Thoracic aorta (tissue), 2 donors: ENCODE measurements around the gene NHERF1. TPM values are rescaled to one million over a fixed set of nuclear protein-coding genes. Genes with fewer than 3 reads are reported as not detected.

Experiments
- ATAC-seq: fragments of 150-250 bp; one replicate; pipeline ENCODE4 v1.8.0; 2017; ENCODE audit warnings: low read depth; ENCODE audit not compliant: insufficient number of reproducible peaks, low FRiP score
- DNase-seq: peaks from one replicate; pipeline ENCODE4 v3.0.0-alpha.2; 2020; ENCODE audit warnings: low spot score
- H3K27ac ChIP-seq, 2 donors: fragments of 200-600 bp; sonication (generic); 1 replicate in 1 of 2; 2 replicates in 1 of 2; pipeline ENCODE4 v1.5.1; 2016; ENCODE audit warnings: mild to moderate bottlenecking in 2 of 2, moderate library complexity in 2 of 2
- H3K27me3 ChIP-seq: fragments of 200-600 bp; sonication (generic); replicated peaks from 2 replicates; pipeline ENCODE4 v1.6.0; 2016; ENCODE audit warnings: mild to moderate bottlenecking; ENCODE audit not compliant: insufficient read depth
- H3K36me3 ChIP-seq: fragments of 200-600 bp; sonication (generic); one replicate; pipeline ENCODE4 v1.5.1; 2016
- H3K4me1 ChIP-seq, 2 donors: fragments of 200-600 bp; sonication (generic); 1 replicate in 1 of 2; 2 replicates in 1 of 2; pipeline versions ENCODE4 v1.5.1 to v1.6.0; 2016; ENCODE audit warnings: low read depth in 2 of 2, mild to moderate bottlenecking in 1 of 2; ENCODE audit not compliant: control insufficient read depth in 1 of 2
- H3K4me3 ChIP-seq: fragments of 200-600 bp; sonication (generic); 2 replicates; pipeline ENCODE4 v1.5.1; 2016; ENCODE audit warnings: mild to moderate bottlenecking
- H3K9me3 ChIP-seq: fragments of 200-600 bp; sonication (generic); 2 replicates; pipeline ENCODE4 v1.5.1; 2016
- total RNA-seq, 2 donors: library from RNA; depleted of rRNA; stranded (reverse); fragments of >200 nt; gene quantifications; one replicate each; pipeline versions ENCODE4 v1.1.0 to v1.2.3, GENCODE V29; 2016
- TF ChIP-seq, protein P1 (sequence below): fragments of 200-600 bp; sonication (generic); IDR thresholded peaks from one replicate; pipeline ENCODE4 v1.5.1; 2019; ENCODE audit warnings: antibody characterized with exemption

The NHERF1 gene
- total RNA-seq, 2 donors from 2014 or later: 23.2 to 32.8 TPM

DNA sequence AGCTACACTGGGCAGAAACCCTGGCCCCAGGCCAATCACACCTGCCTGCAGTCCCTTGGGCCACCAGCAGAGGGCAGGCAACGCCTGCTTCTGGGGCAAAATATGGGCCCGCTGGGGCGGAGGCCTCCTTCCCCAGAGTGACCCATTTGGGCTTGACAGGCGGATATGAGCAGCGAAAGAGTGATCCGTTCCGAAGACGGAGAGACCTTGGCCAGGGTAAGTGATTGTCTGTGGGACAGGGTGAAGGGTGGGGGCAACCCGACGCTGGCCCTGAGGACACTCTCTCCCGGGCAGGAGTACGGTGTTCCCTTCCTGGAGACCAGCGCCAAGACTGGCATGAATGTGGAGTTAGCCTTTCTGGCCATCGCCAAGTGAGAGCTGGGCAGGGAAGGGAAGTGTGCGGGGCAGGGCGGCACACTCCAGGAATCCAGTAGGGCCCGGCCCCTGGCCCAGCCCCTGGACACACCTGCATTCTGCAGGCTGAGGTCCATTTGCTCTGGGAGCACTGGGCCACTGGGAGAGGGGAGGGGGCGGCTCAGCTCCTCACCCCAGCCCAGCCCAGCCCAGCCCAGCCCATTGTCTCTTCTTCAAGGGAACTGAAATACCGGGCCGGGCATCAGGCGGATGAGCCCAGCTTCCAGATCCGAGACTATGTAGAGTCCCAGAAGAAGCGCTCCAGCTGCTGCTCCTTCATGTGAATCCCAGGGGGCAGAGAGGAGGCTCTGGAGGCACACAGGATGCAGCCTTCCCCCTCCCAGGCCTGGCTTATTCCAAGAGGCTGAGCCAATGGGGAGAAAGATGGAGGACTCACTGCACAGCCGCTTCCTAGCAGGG is 3.5 kb upstream of the NHERF1 start:
- H3K27me3 ChIP-seq: no peaks in the 10 kb centered on the region
- TF ChIP-seq, protein P1, sequence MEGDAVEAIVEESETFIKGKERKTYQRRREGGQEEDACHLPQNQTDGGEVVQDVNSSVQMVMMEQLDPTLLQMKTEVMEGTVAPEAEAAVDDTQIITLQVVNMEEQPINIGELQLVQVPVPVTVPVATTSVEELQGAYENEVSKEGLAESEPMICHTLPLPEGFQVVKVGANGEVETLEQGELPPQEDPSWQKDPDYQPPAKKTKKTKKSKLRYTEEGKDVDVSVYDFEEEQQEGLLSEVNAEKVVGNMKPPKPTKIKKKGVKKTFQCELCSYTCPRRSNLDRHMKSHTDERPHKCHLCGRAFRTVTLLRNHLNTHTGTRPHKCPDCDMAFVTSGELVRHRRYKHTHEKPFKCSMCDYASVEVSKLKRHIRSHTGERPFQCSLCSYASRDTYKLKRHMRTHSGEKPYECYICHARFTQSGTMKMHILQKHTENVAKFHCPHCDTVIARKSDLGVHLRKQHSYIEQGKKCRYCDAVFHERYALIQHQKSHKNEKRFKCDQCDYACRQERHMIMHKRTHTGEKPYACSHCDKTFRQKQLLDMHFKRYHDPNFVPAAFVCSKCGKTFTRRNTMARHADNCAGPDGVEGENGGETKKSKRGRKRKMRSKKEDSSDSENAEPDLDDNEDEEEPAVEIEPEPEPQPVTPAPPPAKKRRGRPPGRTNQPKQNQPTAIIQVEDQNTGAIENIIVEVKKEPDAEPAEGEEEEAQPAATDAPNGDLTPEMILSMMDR: peak; percentile 100
- H3K27ac ChIP-seq: peak overlapping the region; percentile 39 to 67
- peak; percentile 65 for ATAC-seq
- peak; percentile 63 for DNase-seq
- H3K4me3 ChIP-seq: peak overlapping the region; percentile 64
- peaks cover 6 to 24% of the 10 kb centered on the region in 2 donors for H3K4me1 ChIP-seq
- no peaks in the 10 kb centered on the region for H3K9me3 ChIP-seq
- H3K36me3 ChIP-seq: no peaks in the 10 kb centered on the region

DNA sequence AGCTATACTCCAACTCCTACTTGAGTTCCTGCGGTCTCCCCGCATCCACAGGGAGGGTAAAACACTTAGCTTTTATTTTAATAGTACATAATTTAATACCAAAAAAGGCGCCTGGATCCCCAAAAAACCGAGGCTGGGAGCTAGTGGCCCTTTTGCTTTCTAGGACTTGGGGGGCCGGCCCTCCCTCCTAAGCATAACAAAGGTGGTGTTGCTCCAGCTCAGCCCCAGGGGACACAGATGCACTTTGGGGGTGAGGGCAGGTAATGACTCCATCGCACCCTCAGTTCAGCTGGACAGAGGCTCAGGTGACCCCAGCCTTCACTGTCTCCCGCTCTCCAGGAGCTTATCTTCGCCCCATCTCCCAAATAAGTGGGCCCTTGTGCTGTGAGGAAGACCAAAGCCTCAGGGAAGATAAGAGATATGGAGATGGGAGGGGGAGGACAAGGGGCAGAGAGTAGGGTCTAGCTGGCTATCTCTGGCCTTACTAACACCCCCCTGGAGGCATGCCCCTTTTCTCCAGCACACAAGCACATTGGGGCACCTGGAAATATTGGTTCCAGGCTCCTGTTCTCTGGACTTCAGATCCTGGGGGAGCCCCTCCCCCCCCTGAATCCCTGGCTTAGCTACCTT is 2.8 kb upstream of the NHERF1 start:
- peak overlapping the region in 1 of 2 donors; percentile 39 for H3K27ac ChIP-seq
- no peaks in the 10 kb centered on the region for H3K27me3 ChIP-seq

DNA sequence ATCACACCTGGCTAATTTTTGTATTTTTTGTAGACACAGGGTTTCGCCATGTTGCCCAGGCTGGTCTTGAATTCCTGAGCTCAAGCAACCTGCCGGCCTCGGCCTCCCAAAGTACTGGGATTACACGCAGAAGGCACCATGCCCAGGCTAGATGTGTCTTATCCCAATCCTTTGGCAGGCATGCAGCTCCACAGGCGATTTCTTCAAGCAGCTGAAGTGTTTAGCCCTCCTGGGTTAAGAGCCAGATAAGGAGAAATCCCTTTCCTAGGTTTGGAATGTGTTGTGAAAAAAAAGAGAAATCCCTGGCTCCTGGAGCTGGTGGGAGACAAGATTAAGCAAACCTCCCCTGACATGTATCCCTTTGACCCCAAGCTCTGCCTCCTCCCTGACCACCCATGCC is 2.1 kb upstream of the NHERF1 start:
- DNase-seq: no peak
- ATAC-seq: no peak
- peaks cover 11 to 37% of the 10 kb centered on the region in 2 donors for H3K4me1 ChIP-seq
- H3K27me3 ChIP-seq: no peaks in the 10 kb centered on the region
- TF ChIP-seq, protein P1: no peak
- H3K36me3 ChIP-seq: no peaks in the 10 kb centered on the region
- H3K4me3 ChIP-seq: no peak overlapping the region
- no peaks in the 10 kb centered on the region for H3K9me3 ChIP-seq
- no peak overlapping the region for H3K27ac ChIP-seq

More for the DNA sequence above, 2.8 kb upstream of the NHERF1 start:
- TF ChIP-seq, protein P1: no peak
- no peaks in the 10 kb centered on the region for H3K36me3 ChIP-seq
- H3K9me3 ChIP-seq: no peaks in the 10 kb centered on the region
- no peak overlapping the region for H3K4me3 ChIP-seq
- ATAC-seq (no peak), DNase-seq (no peak)
- H3K4me1 ChIP-seq: peaks cover 11 to 31% of the 10 kb centered on the region in 2 donors

DNA sequence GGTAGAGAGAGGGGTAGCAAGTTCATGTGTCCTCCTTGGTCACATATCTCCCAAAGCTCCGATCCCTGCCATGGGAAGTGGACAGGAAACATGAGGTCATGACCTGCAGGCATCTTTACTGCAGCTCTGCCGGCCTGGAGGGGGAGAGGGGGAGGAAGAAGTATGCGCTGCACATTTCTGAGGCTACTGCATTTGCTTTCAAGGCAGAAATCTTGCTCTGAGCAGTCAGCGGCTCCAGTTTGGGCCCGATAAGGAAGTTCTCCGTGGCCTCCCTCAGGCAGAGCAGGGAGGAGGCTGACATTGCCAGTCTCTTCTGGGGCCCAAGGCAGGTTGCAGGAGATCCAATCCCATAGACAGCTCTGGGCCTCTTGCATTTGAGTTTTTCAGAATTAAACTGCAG is 1.5 kb upstream of the NHERF1 start:
- no peaks in the 10 kb centered on the region for H3K36me3 ChIP-seq
- H3K4me1 ChIP-seq: peaks cover 11 to 37% of the 10 kb centered on the region in 2 donors
- H3K4me3 ChIP-seq: no peak overlapping the region
- no peaks in the 10 kb centered on the region for H3K27me3 ChIP-seq
- DNase-seq (no peak), ATAC-seq (no peak)
- peak overlapping the region in 1 of 2 donors; percentile 8 for H3K27ac ChIP-seq
- H3K9me3 ChIP-seq: no peaks in the 10 kb centered on the region
- TF ChIP-seq, protein P1: no peak

DNA sequence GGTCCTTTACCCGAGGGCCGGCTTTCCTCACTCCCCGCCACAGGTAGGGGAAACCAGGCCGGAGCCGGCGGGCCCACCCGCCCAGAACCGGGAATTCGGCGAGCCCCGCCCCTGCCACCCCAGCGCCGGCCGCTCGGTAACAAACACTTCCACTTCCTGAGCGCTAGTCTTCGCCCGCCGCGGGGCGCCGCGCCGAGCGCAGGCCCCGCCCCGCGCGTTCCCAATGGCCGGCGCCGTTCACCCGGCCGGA is 224 bp upstream of the NHERF1 start:
- H3K27ac ChIP-seq: peak overlapping the region; percentile 58 to 85
- peak overlapping the region; percentile 98 for H3K4me3 ChIP-seq
- TF ChIP-seq, protein P1: peak; percentile 29
- no peaks in the 10 kb centered on the region for H3K9me3 ChIP-seq
- H3K27me3 ChIP-seq: no peaks in the 10 kb centered on the region
- ATAC-seq (peak; percentile 61), DNase-seq (no peak)
- no peaks in the 10 kb centered on the region for H3K36me3 ChIP-seq
- peaks cover 11 to 37% of the 10 kb centered on the region in 2 donors for H3K4me1 ChIP-seq
